PC-3 (cell line): ENCODE measurements around the gene ADD1. TPM values are rescaled to one million over a fixed set of nuclear protein-coding genes. Genes with fewer than 3 reads are reported as not detected.

Experiments used
- ATAC-seq: fragments of 200-7000 bp; cut with Tn5 transposase; 2 replicates; pipeline ENCODE4 v1.9.1; 2020; ENCODE audit warnings: mild to moderate bottlenecking, moderate library complexity
- BruUV-seq: library from RNA; stranded (reverse); fragments of 400-500 nt; replicated peaks from 2 replicates; lab custom pipeline; 2021; lab: Mats Ljungman, UMichigan
- CTCF ChIA-PET: fragments of 300-600 bp; sonication (Branson Sonifier 250); formaldehyde crosslinking; loops from one replicate; lab custom pipeline; 2022; ENCODE audit warnings: antibody characterized with exemption; lab: Charles Lee
- POLR2A ChIA-PET: fragments of 300-600 bp; sonication (Branson Sonifier 250); formaldehyde crosslinking; loops from one replicate; lab custom pipeline; 2022; ENCODE audit warnings: antibody characterized with exemption; ENCODE audit not compliant: unreplicated experiment; lab: Charles Lee
- DNase-seq: peaks from one replicate; pipeline ENCODE4 v3.0.0-alpha.2; 2015
- H2AFZ ChIP-seq: fragments of 300-600 bp; sonication (generic); 2 replicates; pipeline ENCODE4 v1.6.0; 2016; ENCODE audit warnings: antibody characterized with exemption, low read length
- H3F3A ChIP-seq: fragments of 300-600 bp; sonication (generic); one replicate; pipeline ENCODE4 v1.6.0; 2017; ENCODE audit warnings: antibody characterized with exemption, low read length, control low read depth, mild to moderate bottlenecking; ENCODE audit not compliant: unreplicated experiment
- H3K27ac ChIP-seq: fragments of 300-600 bp; sonication (generic); 2 replicates; pipeline ENCODE4 v1.5.1; 2016; ENCODE audit warnings: mild to moderate bottlenecking, low read length
- H3K27me3 ChIP-seq: fragments of 300-600 bp; sonication (generic); 2 replicates; pipeline ENCODE4 v1.6.1; 2016; ENCODE audit warnings: low read length, mixed read lengths
- H3K36me3 ChIP-seq: fragments of 300-600 bp; sonication (generic); 2 replicates; pipeline ENCODE4 v1.6.1; 2016; ENCODE audit warnings: low read depth, mixed run types, low read length, mixed read lengths
- H3K4me1 ChIP-seq: fragments of 300-600 bp; sonication (generic); 2 replicates; pipeline ENCODE4 v1.5.1; 2016; ENCODE audit warnings: low read length; ENCODE audit not compliant: insufficient read depth
- H3K4me2 ChIP-seq: fragments of 300-600 bp; sonication (generic); 2 replicates; pipeline ENCODE4 v1.6.0; 2016; ENCODE audit warnings: low read length
- H3K4me3 ChIP-seq: fragments of 300-600 bp; sonication (generic); 2 replicates; pipeline ENCODE4 v1.5.1; 2016; ENCODE audit warnings: mild to moderate bottlenecking, low read length, mixed read lengths
- H3K79me2 ChIP-seq: fragments of 300-600 bp; sonication (generic); 2 replicates; pipeline ENCODE4 v1.6.1; 2017; ENCODE audit warnings: low read length, mixed read lengths
- H3K9ac ChIP-seq: fragments of 300-600 bp; sonication (generic); 2 replicates; pipeline ENCODE4 v1.6.0; 2016; ENCODE audit warnings: mild to moderate bottlenecking, low read length
- H3K9me2 ChIP-seq: fragments of 300-600 bp; sonication (generic); replicated peaks from 2 replicates; pipeline ENCODE4 v1.6.1; 2016; ENCODE audit warnings: mixed run types, low read length, mixed read lengths
- H3K9me3 ChIP-seq: fragments of 300-600 bp; sonication (generic); 2 replicates; pipeline ENCODE4 v1.6.1; 2016; ENCODE audit warnings: low read length, mixed read lengths
- H4K20me1 ChIP-seq: fragments of 300-600 bp; sonication (generic); 2 replicates; pipeline ENCODE4 v1.6.1; 2016; ENCODE audit warnings: low read length, mixed read lengths
- CTCF ChIP-seq: fragments of 300-600 bp; sonication (generic); conservative IDR thresholded peaks from 2 replicates; pipeline ENCODE4 v1.5.1; 2017; ENCODE audit warnings: antibody characterized with exemption, low read depth, mild to moderate bottlenecking, low read length
- EZH2 ChIP-seq: fragments of 300-600 bp; sonication (generic); IDR thresholded peaks from one replicate; pipeline ENCODE4 v1.6.1; 2017; ENCODE audit warnings: antibody characterized with exemption, mild to moderate bottlenecking, low read length; ENCODE audit not compliant: unreplicated experiment
- EZH2phosphoT487 ChIP-seq: fragments of 300-600 bp; sonication (generic); IDR thresholded peaks from 2 replicates; pipeline ENCODE4 v1.6.1; 2018; ENCODE audit warnings: mild to moderate bottlenecking, antibody characterized with exemption, low read length, borderline replicate concordance
- intact Hi-C: fragments of 100-400 bp; cut with micrococcal nuclease; formaldehyde crosslinking; loops from 2 replicates; pipeline ENCODE4 v1.9.0; 2023
- total RNA-seq: library from RNA; depleted of rRNA; stranded (reverse); fragments of >200 nt; gene quantifications from 2 replicates; pipeline ENCODE4 v1.2.3, GENCODE V29; 2014

The ADD1 gene
- total RNA-seq, 1 experiment from 2014 or later: 118 TPM

DNA sequence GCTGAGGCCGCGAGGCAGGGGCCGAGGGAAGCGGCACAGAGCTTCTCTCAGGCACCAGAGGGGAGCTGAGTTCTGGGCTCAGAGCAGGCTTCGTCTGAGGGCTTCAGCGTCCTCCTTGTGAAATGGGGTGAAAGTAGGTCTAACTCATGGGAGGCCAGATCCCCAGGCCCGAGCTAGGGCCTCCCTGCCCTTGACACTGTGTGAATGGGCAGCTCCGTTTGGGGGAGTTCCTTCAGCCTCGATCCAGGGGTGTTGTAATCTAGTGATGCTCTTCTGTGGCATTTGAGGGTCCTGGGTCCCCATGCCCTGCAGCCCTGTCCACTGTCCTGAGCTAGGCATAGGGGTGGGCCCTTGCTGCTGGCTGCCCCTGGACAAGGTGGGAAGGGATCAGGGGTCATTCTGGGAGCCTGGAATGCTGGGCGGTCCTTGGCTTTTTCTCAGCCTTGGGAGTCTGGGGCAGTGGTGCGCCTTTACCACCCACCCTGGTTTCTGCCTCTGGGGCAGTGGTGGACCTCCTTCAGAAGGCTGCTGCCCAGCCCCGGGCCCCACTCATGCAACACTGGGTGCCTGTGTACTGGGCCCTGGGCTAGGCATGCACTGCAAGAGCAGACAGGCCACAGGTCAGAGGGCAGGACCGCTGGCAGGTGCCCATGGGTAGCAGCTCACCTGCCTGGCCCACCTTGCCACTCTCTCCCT lies 46.6 kb upstream of the ADD1 start:
- no peak overlapping the region for H3K9ac ChIP-seq
- no peak overlapping the region for H3K4me3 ChIP-seq
- H3K9me2 ChIP-seq: no peaks in the 10 kb centered on the region
- no peak for TF ChIP-seq CTCF
- TF ChIP-seq EZH2: no peak
- no peak for TF ChIP-seq EZH2phosphoT487
- 0 out of 2 replicates have a peak overlapping the region, but pooled peaks have one; percentile 7 for H3K4me2 ChIP-seq
- CTCF ChIA-PET: no interaction called here
- POLR2A ChIA-PET: interaction anchor here (0.6 kb wide), 1 partner anchor 555 kb away, joined by 4 read pairs; no protein-coding TSS in a partner anchor
- H3K27me3 ChIP-seq: no peaks in the 10 kb centered on the region
- no peaks in the 10 kb centered on the region for H3K36me3 ChIP-seq
- H2AFZ ChIP-seq: no peak overlapping the region
- no TSS peak for BruUV-seq
- H4K20me1 ChIP-seq: no peaks in the 10 kb centered on the region
- DNase-seq (no peak), ATAC-seq (no peak)
- intact Hi-C loops: no loop called here
- peaks cover 26% of the 10 kb centered on the region for H3K4me1 ChIP-seq
- no peaks in the 10 kb centered on the region for H3K79me2 ChIP-seq
- H3K27ac ChIP-seq: no peak overlapping the region
- no peaks in the 10 kb centered on the region for H3K9me3 ChIP-seq
- H3F3A ChIP-seq: no peaks in the 10 kb centered on the region

- Histone ChIP-seq H2AFZ (no peak overlapping the region), H3K4me2 (no peak overlapping the region), H3F3A (no peaks in the 10 kb centered on the region), H3K9me2 (no peaks in the 10 kb centered on the region), H3K36me3 (no peaks in the 10 kb centered on the region), H3K9ac (no peak overlapping the region), H3K4me1 (peaks cover 26% of the 10 kb centered on the region), H3K27me3 (no peaks in the 10 kb centered on the region), H3K9me3 (no peaks in the 10 kb centered on the region), H3K79me2 (no peaks in the 10 kb centered on the region), H3K27ac (no peak overlapping the region), H4K20me1 (no peaks in the 10 kb centered on the region), H3K4me3 (no peak overlapping the region)
- intact Hi-C loops: no loop called here
- ChIA-PET CTCF (no interaction called here), POLR2A (no interaction called here)
- ATAC-seq: no peak
- BruUV-seq: no TSS peak
- TF ChIP-seq EZH2phosphoT487 (no peak), CTCF (no peak), EZH2 (no peak)
- DNase-seq: no peak
These were observed 45.9 kb upstream of the ADD1 start for GRCh38 chr4:2797545-2798305.
